OCI-LY1 (cell line): ENCODE data around the gene SDK2.

ENCODE experiments used
- H2AFZ ChIP-seq: fragments of 200-600 bp; sonication (generic), shearing (Covaris generic); 2 replicates; pipeline ENCODE4 v1.6.0; 2014; ENCODE audit warnings: antibody characterized with exemption, mild to moderate bottlenecking, low read length
- H3F3A ChIP-seq: fragments of 200-600 bp; sonication (generic), shearing (Covaris generic); 2 replicates; pipeline ENCODE4 v1.6.0; 2014; ENCODE audit warnings: mild to moderate bottlenecking, antibody characterized with exemption, low read length, moderate library complexity; ENCODE audit not compliant: insufficient read depth
- H3K27ac ChIP-seq: fragments of 200-600 bp; sonication (generic); 2 replicates; pipeline ENCODE4 v1.5.1; 2014; ENCODE audit warnings: low read length, mixed run types, mild to moderate bottlenecking, low read depth; ENCODE audit not compliant: poor library complexity, severe bottlenecking
- H3K27me3 ChIP-seq: fragments of 200-600 bp; sonication (generic); 2 replicates; pipeline ENCODE4 v1.6.0; 2014; ENCODE audit warnings: antibody characterized with exemption, mild to moderate bottlenecking, low read length, moderate library complexity; ENCODE audit not compliant: insufficient read depth
- H3K36me3 ChIP-seq: fragments of 200-600 bp; sonication (generic); 2 replicates; pipeline ENCODE4 v1.6.1; 2014; ENCODE audit warnings: mild to moderate bottlenecking, antibody characterized with exemption, low read length, moderate library complexity, mixed read lengths; ENCODE audit not compliant: insufficient read depth
- H3K4me1 ChIP-seq: fragments of 200-600 bp; sonication (generic); 2 replicates; pipeline ENCODE4 v1.5.1; 2014; ENCODE audit warnings: mild to moderate bottlenecking, low read length, moderate library complexity; ENCODE audit not compliant: insufficient read depth, severe bottlenecking
- H3K4me2 ChIP-seq: fragments of 200-600 bp; sonication (generic), shearing (Covaris generic); 2 replicates; pipeline ENCODE4 v1.6.1; 2014; ENCODE audit warnings: low read length
- H3K4me3 ChIP-seq: fragments of 200-600 bp; sonication (generic); 2 replicates; pipeline ENCODE4 v1.5.1; 2014; ENCODE audit warnings: low read length, low read depth, mild to moderate bottlenecking, mixed read lengths; ENCODE audit not compliant: poor library complexity, severe bottlenecking
- H3K79me2 ChIP-seq: fragments of 200-600 bp; shearing (Covaris generic); 2 replicates; pipeline ENCODE4 v1.6.1; 2016; ENCODE audit warnings: mixed run types, low read length, mixed read lengths; ENCODE audit not compliant: insufficient read depth
- H3K9ac ChIP-seq: fragments of 200-600 bp; sonication (generic), shearing (Covaris generic); 2 replicates; pipeline ENCODE4 v1.6.1; 2014; ENCODE audit warnings: mild to moderate bottlenecking, low read length, mixed read lengths
- H3K9me2 ChIP-seq: fragments of 200-600 bp; sonication (generic), shearing (Covaris generic); 2 replicates; pipeline ENCODE4 v1.6.1; 2014; ENCODE audit warnings: low read depth, mild to moderate bottlenecking, low read length, mixed read lengths
- H3K9me3 ChIP-seq: fragments of 200-600 bp; shearing (Covaris generic); 2 replicates; pipeline ENCODE4 v1.6.1; 2014; ENCODE audit warnings: low read length, mixed read lengths
- H4K20me1 ChIP-seq: fragments of 200-600 bp; sonication (generic), shearing (Covaris generic); 2 replicates; pipeline ENCODE4 v1.6.0; 2016; ENCODE audit warnings: mild to moderate bottlenecking, low read length; ENCODE audit not compliant: insufficient read depth
- CTCF ChIP-seq: fragments of 200-600 bp; sonication (generic), shearing (Covaris generic); IDR thresholded peaks from 2 replicates; pipeline ENCODE4 v1.5.1; 2017; ENCODE audit warnings: mild to moderate bottlenecking, antibody characterized with exemption, low read length, moderate library complexity, mixed read lengths
- EZH2 ChIP-seq: fragments of 200-600 bp; sonication (generic), shearing (Covaris generic); IDR thresholded peaks from 2 replicates; pipeline ENCODE4 v1.8.0; 2017; ENCODE audit warnings: borderline replicate concordance, mixed run types, mild to moderate bottlenecking, antibody characterized with exemption, low read length, moderate library complexity, mixed read lengths

SDK2 gene

GRCh38 chr17:73566905-73567782, 77.1 kb downstream of the SDK2 start:
- H3K27ac ChIP-seq = no peak overlapping the region
- TF ChIP-seq CTCF = no peak
- no peak for TF ChIP-seq EZH2
- no peaks in the 10 kb centered on the region for H3K9me3 ChIP-seq
- no peak overlapping the region for H3K9ac ChIP-seq
- H3K79me2 ChIP-seq = no peaks in the 10 kb centered on the region
- H3K27me3 ChIP-seq = 0 out of 2 replicates have a peak, but pooled peaks cover 6% of the 10 kb centered on the region
- no peaks in the 10 kb centered on the region for H4K20me1 ChIP-seq
- no peak overlapping the region for H3K4me2 ChIP-seq
- no peaks in the 10 kb centered on the region for H3F3A ChIP-seq
- no peaks in the 10 kb centered on the region for H3K36me3 ChIP-seq
- no peak overlapping the region for H3K4me3 ChIP-seq
- no peaks in the 10 kb centered on the region for H3K9me2 ChIP-seq
- no peak overlapping the region for H2AFZ ChIP-seq
- H3K4me1 ChIP-seq = no peaks in the 10 kb centered on the region

DNA sequence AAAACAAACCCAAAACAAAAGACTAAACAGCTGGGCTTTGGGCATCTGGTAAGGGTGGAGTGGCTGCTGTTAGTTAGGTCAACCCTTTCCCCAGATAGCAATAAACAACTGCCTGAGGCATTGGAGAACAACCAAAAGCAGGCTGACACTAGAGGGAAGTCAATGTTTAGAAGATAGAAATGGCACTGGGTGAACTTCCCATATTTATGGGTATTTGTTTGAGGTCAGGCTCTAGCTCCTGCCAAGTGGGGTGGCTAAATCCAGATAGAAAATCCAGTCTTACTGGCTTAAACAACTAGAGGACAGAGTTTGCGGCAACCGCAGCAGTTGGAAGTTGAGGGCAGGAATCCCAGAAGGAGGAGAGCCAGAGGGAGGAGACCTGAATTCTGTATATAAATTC, 79.4 kb downstream of the SDK2 start:
- H4K20me1 ChIP-seq = no peaks in the 10 kb centered on the region
- H3F3A ChIP-seq = no peaks in the 10 kb centered on the region
- no peak overlapping the region for H2AFZ ChIP-seq
- no peaks in the 10 kb centered on the region for H3K79me2 ChIP-seq
- H3K27me3 ChIP-seq = no peaks in the 10 kb centered on the region
- H3K9ac ChIP-seq = no peak overlapping the region
- TF ChIP-seq EZH2 = no peak
- no peak for TF ChIP-seq CTCF
- no peak overlapping the region for H3K27ac ChIP-seq
- no peaks in the 10 kb centered on the region for H3K9me2 ChIP-seq
- no peaks in the 10 kb centered on the region for H3K36me3 ChIP-seq
- no peak overlapping the region for H3K4me3 ChIP-seq
- H3K4me2 ChIP-seq = no peak overlapping the region
- H3K9me3 ChIP-seq = no peaks in the 10 kb centered on the region
- H3K4me1 ChIP-seq = no peaks in the 10 kb centered on the region

DNA sequence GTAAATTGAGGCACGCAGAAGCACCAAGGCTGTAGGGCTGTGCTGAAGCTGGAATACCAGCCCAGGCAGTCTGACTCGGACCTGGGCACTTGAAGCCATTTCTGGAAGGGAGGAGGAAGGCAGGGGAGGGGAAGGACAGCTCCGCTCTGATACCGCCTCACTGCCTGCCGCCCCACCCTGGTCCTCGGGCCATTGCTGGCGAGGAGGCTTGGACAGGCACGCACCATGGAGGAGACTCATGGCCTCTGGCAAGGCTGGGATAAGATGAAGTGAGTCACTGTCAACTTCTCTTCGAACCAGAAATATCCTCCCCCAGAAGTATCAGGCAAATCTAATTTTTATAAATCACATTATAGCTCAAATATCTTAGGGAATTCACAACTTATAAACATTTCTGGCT, 81.3 kb downstream of the SDK2 start:
- Histone ChIP-seq H3K4me1 (no peaks in the 10 kb centered on the region), H3K27me3 (no peaks in the 10 kb centered on the region), H3K4me3 (no peak overlapping the region), H3K79me2 (no peaks in the 10 kb centered on the region), H3K27ac (no peak overlapping the region), H2AFZ (no peak overlapping the region), H3K9me2 (no peaks in the 10 kb centered on the region), H3K36me3 (no peaks in the 10 kb centered on the region), H3K9me3 (no peaks in the 10 kb centered on the region), H3K4me2 (no peak overlapping the region), H4K20me1 (no peaks in the 10 kb centered on the region), H3F3A (no peaks in the 10 kb centered on the region), H3K9ac (no peak overlapping the region)
- TF ChIP-seq EZH2 (no peak), CTCF (no peak)
